ENCODE data around the gene KRT28. TPM values are rescaled to one million over a fixed set of nuclear protein-coding genes. Genes with fewer than 3 reads are reported as not detected.

The KRT28 gene
- total and polyA plus RNA-seq, 2 donors (not counting 3 experiments of a cell fraction or from before 2014, with no cell fraction given) = not detected

DNA sequence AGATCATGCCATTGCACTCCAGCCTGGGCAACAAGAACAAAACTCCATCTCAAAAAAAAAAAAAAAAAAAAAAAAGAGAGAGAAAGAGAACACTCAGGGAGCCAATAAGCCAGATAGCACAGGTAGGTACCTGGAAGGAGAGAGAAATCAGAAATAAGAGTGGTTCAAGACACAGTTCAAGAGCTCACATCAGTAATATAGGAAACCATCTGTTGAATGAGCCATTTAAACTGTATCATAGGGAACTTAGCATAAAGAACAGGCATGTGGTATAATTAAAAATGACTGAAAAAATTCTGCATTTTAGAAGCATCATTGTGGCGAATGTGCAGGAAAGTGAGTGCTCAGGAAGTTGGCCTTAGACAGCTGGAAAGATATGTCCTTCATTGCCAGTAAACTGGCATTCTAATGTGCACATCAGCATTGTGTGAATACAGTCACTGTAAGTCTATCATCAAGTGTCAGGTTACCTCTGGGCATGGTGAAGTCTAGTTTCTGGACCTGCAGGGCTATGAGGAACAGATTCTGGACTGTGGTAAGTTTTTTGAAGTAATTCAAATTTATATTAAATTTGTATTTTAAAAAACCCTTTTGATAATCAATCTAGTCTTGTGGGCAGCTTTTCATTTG, 46.9 kb upstream of the KRT28 start:
- Histone ChIP-seq H3K27ac (ENCODE audit: insufficient read depth, low read depth, low read length) (no peak overlapping the region), H3K36me3 (ENCODE audit: control insufficient read depth in 2 of 2, extremely low read depth in 1 of 2, insufficient read depth in 2 of 2, low read length in 2 of 2) (no peaks in the 10 kb centered on the region), H3K27me3 (ENCODE audit: control insufficient read depth in 2 of 2, insufficient read depth in 2 of 2, low read length in 2 of 2) (peaks cover 12 to 20% of the 10 kb centered on the region in 2 experiments), H3K9ac (replicated peaks; ENCODE audit: extremely low read depth, insufficient read depth, low read length) (no peak overlapping the region), H4K20me1 (replicated peaks; ENCODE audit: control insufficient read depth, extremely low read depth, insufficient read depth, low read length) (no peaks in the 10 kb centered on the region), H3K4me3 (replicated peaks in 1 of 3; ENCODE audit: insufficient read depth in 1 of 3, low read depth in 1 of 3, low read length in 3 of 3) (no peak overlapping the region), H3K9me1 (replicated peaks; ENCODE audit: control insufficient read depth, extremely low read depth, insufficient read depth, low read length) (no peaks in the 10 kb centered on the region), H2AFZ (ENCODE audit: low read depth, low read length) (no peak overlapping the region), H3K79me2 (ENCODE audit: control insufficient read depth, insufficient read depth, low read length) (no peaks in the 10 kb centered on the region), H3K9me3 (replicated peaks; ENCODE audit: control insufficient read depth, insufficient read depth, low read length) (no peaks in the 10 kb centered on the region), H3K4me1 (ENCODE audit: control insufficient read depth, extremely low read depth, insufficient read depth, low read length) (no peaks in the 10 kb centered on the region), H3K4me2 (ENCODE audit: insufficient read depth, low read length) (no peak overlapping the region)
- dilution Hi-C loops (cut with MboI; ENCODE audit: extremely low pct_ligation_motif_present, low sequenced_read_pairs) (no loop called here), intact Hi-C loops (cut with micrococcal nuclease) (no loop called here)
- CTCF ChIA-PET = interaction anchor here (0.8 to 1.6 kb wide), 2 partner anchors 28 to 802 kb away, joined by 3 read pairs; no protein-coding TSS in a partner anchor
- DNase-seq (ENCODE audit: low read depth, low spot score) (no peak), FAIRE-seq (no peak)
- POLR2A ChIA-PET = no interaction called here
- no TSS peak for BruUV-seq (replicated peaks)
- TF ChIP-seq POLR2A (IDR thresholded peaks at IDR 0.05; ENCODE audit: low read depth, low read length) = no peak
- no peak for TF ChIP-seq MYC (IDR thresholded peaks at IDR 0.05; ENCODE audit: low read depth, low read length)
- TF ChIP-seq GATA2 (IDR thresholded peaks at IDR 0.05; ENCODE audit: insufficient read depth, insufficient read length, low read depth, low read length) = no peak
- TF ChIP-seq EZH2 (IDR thresholded peaks at IDR 0.05; ENCODE audit: borderline replicate concordance, low read depth, low read length, severe bottlenecking) = no peak
- TF ChIP-seq FOS (IDR thresholded peaks at IDR 0.05; ENCODE audit: borderline replicate concordance, insufficient read depth, low read length) = no peak
- no peak for TF ChIP-seq POLR2AphosphoS5 (IDR thresholded peaks at IDR 0.05; ENCODE audit: insufficient read depth, low read depth, low read length)
- TF ChIP-seq MAX (IDR thresholded peaks at IDR 0.05; ENCODE audit: insufficient read depth, insufficient read length) = no peak
- TF ChIP-seq JUN (IDR thresholded peaks at IDR 0.05; ENCODE audit: borderline replicate concordance, insufficient read depth, insufficient read length, low read depth) = no peak
- TF ChIP-seq, protein P1, sequence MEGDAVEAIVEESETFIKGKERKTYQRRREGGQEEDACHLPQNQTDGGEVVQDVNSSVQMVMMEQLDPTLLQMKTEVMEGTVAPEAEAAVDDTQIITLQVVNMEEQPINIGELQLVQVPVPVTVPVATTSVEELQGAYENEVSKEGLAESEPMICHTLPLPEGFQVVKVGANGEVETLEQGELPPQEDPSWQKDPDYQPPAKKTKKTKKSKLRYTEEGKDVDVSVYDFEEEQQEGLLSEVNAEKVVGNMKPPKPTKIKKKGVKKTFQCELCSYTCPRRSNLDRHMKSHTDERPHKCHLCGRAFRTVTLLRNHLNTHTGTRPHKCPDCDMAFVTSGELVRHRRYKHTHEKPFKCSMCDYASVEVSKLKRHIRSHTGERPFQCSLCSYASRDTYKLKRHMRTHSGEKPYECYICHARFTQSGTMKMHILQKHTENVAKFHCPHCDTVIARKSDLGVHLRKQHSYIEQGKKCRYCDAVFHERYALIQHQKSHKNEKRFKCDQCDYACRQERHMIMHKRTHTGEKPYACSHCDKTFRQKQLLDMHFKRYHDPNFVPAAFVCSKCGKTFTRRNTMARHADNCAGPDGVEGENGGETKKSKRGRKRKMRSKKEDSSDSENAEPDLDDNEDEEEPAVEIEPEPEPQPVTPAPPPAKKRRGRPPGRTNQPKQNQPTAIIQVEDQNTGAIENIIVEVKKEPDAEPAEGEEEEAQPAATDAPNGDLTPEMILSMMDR (IDR thresholded peaks at IDR 0.05; ENCODE audit: extremely low read depth in 1 of 2, insufficient read depth in 1 of 2, low read depth in 1 of 2, low read length in 2 of 2) = no peak

All from endothelial cell of umbilical vein (primary cell).